ENCODE results near the gene DNAH6.

The DNAH6 gene

GRCh38 chr2:84796798-84797197, 280.5 kb downstream of the DNAH6 start:
- DNase-seq (ENCODE audit: low spot score): no peak

GRCh38 chr2:84797271-84797670, 281.0 kb downstream of the DNAH6 start:
- DNase-seq (ENCODE audit: low spot score): no peak

DNA sequence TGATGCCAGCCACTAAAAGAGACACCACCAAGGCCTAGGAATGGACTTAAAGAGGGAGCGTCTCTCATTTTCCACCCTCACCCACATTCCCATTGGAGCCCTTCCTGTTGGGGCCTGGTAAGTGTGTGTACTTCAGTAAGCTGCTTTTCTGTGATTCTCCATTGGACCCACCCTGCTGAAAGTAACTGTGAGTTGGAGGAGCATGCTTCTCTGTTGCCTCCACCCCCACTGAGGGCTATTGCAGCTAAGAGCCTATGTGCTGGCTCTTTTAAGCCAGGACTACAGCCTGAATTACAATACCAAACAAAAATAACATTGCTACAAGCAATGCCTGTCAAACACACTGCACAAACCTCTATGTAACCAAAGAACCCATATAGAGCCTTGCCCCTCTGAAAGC, 283.5 kb downstream of the DNAH6 start:
- DNase-seq (ENCODE audit: low spot score): no peak

- DNase-seq (ENCODE audit: low spot score): no peak
Measured at GRCh38 chr2:84800194-84800805, 284.0 kb downstream of the DNAH6 start.

DNA sequence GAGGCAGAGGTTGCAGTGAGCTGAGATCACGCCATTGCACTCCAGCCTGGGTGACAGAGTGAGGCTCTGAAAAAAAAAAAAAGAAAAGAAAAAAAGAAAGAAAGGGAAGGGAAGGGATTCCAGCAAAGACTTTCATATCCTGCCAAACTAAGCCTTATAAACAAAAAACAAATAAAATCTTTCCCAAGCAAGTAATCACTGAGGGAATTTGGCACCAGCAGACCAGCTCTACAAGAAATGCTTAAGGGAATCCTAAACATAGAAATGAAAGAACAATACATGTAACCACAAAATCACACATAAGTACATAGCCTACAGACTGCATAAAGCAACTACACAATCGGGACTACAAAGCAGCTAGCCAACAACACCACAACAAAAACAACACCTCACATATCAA, 285.5 kb downstream of the DNAH6 start:
- no peak for DNase-seq (ENCODE audit: low spot score)

DNA sequence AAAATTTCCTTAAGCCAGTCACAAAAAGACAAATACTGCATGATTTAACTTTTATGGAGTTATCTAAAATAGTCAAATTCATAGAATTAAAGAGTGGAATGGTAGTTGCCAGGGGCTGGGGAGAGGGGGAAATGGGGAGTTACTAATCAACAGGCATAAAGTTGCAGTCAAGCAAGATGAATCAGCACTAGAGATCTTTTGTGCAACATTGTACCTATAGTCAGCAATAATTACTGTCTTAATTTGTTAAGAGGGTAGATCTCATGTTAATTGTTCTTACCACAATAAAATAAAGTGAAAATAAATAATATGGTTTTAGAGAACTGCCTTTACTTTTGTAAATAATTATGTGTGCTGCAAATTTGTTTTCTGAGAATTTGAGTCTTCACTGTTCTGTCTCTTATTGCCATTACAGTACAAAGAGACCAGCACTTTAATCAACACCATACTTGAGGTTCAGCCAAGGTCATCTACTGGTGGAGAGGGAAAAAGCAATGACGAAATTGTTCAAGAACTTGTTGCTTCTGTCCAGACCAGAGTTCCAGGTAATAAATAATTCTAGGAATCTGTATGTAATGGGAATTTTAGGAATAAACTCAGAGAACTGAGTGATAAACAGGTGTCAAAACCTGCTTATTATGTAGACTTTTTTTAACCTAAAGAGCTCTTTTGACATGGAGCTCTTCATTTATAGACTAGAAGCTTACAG, 289.1 kb downstream of the DNAH6 start:
- DNase-seq (ENCODE audit: low spot score): no peak

GRCh38 chr2:84807063-84807485, 290.8 kb downstream of the DNAH6 start:
- no peak for DNase-seq (ENCODE audit: low spot score)

DNA sequence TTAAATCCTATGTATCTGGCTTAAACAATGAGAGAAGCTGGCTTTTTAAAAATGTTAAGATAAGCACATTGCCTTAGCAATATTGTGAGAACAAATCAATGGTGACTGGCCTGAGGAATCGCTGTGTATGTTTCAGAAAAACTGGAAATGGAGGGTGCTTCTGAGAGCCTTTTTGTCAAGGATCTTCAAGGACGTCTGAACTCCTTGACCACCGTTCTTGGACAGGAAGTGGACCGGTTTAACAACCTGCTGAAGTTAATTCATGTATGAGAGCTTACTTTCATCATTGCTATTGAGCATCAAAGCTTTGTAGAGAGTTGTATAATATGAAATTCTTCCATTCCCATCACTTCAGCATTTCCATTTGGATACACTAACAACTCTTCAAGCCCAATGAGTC, 292.0 kb downstream of the DNAH6 start:
- no peak for DNase-seq (ENCODE audit: low spot score)

DNA sequence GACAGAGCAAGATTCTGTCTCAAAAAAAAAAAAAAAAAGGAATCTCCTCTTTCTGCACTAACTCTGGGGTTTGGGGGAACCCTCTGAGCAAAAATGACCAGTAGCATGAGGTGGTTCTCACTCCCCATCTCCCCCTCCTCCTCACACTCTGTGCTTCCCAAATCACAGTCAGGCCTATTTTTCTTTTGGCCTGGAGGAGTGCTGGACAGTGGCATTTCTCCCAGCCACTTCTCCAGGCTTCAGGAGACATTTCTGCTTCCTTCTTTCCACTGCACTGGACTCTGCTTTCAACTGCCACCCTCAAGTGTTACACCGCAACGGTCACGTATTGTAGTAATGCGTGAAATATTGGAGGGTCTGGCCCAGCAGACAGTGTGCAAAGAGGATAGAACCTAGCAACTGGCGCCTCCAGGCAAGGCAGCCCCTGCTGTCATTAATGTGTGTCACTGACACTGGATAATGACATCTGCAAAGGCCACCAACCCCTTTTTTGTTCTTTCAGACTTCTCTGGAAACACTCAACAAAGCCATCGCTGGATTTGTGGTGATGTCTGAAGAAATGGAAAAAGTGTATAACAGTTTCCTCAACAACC, 295.6 kb downstream of the DNAH6 start:
- DNase-seq (ENCODE audit: low spot score): no peak

DNA sequence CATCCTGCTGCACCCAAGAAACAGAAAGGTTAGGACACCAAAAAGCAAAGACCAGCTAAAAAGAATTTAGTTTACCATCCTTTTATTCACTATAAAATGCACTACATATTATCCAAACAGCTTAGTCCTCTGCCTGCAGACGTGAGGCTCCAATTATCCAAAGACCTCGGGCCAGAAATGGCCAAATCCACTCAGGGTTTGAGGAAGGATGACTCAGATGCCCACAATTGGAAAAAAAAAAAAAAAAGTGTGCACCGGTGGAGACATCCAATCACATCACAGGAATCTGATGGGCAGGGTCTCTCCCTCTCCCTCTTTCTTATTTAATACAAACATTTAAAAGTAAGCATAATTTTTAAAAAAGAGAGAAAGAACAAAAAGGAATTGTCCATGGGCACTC, 298.8 kb downstream of the DNAH6 start:
- DNase-seq (ENCODE audit: low spot score): no peak

DNA sequence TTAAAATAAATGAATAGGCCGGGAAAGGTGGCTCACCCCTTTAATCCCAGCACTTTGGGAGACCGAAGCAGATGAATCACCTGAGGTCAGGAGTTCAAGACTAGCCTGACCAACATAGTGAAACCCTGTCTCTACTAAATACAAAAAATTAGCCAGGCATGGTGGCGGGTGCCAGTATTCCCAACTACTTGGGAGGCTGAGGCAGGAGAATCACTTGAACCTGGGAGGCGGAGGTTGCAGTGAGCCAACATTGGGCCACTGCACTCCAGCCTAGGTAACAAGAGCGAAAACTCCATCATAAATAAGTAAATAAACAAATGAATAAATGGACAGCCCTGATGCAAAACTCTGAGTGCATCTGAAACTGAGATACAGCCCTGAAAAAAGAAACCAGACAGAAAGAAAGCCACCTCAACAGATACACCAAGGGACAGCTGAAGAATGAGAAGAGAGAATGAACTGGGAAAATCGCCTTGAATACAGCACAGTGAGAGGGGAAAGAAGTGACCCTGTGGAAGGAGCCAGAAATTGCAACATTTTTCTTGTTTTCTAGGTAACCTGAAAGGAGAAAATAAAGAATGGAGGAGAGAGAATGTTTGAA, 300.2 kb downstream of the DNAH6 start:
- DNase-seq (ENCODE audit: low spot score): no peak

- DNase-seq (ENCODE audit: low spot score): no peak
Measured at GRCh38 chr2:84817239-84817655, 300.9 kb downstream of the DNAH6 start.

DNA sequence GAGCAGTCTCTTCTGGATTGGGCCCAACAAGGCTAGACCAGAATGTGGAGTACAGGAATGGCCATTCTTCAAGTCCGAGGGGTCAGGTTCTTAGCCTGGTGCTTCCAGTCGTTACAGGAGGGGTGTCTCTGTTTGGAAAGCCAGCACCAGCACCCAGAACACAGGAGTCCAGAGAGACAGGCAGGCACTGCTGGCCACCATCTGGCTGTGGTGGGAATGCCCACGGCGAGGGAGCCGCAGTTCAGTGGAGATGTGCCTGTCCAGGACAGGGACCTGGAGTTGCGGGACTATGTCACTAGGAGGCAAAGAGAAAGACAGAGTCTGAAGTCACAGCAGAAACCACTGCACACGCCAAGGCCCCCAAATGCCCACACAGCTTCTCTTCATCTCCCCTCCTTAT, 305.5 kb downstream of the DNAH6 start:
- DNase-seq (ENCODE audit: low spot score): no peak

DNA sequence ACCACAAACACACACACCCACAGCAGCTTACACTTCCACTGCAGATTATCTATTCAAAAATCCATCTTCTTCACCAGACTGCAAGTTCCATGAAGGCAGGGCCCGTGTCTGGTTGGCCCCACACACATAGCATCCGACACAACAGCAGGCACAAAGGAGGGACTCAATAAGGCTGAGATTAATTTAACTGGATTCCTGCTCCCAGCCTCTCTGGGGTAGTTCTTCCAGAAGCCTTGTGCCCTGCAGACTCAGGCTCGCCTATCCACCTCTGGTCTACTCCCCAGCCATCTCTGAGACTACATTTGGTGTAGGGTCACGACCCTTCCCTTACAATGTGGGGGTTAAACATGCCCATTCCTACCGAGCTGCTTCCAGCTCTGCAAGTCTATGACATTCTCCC, 306.9 kb downstream of the DNAH6 start:
- no peak for DNase-seq (ENCODE audit: low spot score)

DNA sequence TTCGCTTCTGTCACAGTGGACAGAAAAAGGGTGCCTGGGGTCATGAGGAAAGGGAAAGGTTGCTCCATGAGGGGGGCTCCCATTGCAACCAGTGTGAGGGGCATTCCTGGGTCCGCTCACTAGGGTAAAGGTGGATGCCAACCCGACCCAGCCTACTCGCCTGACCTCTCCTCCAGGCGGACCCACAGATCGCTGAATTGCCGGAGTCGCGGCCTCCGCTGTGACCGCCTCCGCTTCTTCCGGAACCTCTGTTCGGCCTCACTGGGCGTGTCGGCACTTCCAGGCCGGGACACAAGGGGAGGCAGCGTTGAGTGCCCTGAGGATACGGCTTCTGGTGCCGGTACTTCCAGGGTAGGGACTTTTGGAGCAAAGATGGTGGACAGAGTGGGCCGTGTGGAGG, 307.5 kb downstream of the DNAH6 start:
- no peak for DNase-seq (ENCODE audit: low spot score)

GRCh38 chr2:84827978-84828575, 311.8 kb downstream of the DNAH6 start:
- DNase-seq (ENCODE audit: low spot score): no peak

DNA sequence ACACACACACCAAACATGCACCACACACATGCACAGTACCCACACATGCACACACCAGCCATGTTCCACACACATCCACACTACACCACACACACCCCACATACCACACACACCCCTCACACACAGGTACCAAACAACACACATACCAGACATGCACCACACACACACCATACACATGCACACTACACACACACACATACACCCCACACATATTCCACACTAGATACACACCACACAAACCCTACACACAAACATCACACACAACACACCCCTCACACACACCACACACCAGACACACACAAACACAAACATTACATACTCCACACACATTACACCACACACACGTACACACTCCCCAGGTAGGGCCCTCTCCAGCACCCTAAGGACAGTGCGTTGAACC, 313.4 kb downstream of the DNAH6 start:
- DNase-seq (ENCODE audit: low spot score): no peak

DNA sequence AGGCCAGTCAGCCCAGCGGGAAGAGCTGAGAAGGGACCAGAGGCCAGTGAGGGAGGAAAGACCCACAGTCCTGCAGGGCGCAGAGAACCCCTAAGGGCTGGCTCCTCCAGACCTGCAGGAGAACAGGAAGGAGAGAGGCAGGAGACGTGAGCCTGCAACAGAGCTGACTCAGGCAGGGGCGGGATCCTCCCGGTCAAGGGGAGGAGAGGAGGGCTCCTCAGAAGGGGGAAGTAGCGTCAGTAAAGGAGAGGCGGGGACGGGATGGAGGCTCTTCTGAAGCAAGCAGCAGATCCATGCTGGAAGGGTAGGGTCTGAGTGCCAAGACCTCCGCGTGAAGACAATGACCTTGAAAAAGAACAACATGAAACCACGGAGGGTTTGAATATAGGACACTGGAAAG, 313.8 kb downstream of the DNAH6 start:
- DNase-seq (ENCODE audit: low spot score): no peak

DNA sequence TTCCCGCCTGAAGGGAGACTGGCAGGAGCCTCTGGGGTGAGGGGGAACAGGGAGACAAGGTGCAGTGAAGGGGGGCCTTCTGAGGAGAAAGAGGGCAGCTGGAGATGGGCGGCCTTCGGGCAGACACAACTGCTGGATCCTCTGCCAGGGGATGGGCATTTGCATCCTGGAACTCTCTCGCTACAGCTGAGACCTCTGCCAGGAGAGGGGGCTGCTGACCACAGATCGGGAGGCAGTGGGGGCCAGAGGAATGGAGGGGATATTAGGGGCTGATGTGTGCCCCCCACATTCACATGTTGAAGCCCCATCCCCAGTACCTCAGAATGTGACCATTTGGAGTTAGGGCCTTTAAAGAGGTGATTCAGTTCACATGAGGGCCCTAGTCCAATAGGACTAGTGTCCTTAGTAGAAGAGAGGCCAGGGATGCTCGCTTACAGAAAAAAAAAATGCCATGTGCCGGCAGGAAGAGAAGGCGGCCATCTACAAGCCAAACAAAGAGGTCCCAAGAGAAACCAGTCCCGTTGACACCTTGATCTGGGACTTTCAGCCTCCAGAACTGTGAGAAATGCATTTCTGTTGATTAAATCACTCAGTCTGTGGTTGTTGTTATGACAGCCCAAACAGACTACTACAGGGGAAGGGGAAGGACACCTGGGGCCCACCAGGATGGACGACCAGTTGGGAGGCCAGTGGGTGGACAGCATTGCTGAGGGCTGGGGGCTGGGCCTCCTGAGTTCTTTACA, 314.6 kb downstream of the DNAH6 start:
- DNase-seq (ENCODE audit: low spot score): no peak

GRCh38 chr2:84832772-84833461, 316.6 kb downstream of the DNAH6 start:
- DNase-seq (ENCODE audit: low spot score): peak; percentile 37

DNA sequence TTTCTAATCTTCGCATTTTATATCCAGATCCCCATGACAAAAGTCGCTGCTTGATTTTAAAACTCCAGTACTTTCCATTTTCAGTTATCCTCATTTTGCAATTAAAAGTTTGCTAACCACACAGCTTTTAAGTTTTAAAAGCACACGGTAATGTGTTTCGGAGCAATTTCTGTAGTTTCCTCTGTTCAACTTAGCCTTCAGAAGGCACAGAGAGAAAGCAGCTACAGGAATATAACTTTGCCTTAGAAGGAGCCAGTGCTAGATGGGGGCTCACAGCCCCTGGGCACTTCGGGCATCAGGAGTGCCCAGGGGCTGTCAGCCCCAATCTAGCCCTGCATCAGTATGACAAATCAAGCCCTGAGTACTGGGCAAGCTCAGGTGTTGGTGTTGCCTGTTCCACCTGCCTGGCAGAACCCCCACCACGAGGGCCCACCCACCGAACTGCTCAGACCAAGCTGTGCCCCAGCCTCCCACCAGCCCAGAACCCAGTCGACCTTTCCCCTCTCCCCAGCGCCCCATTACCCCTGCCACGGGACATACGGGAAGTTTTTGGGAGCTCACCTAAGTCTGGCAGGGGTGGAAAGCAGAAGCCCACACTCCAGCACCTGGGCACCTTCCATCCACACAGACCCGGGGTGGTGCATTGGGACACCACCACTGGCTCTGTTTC, 317.3 kb downstream of the DNAH6 start:
- no peak for DNase-seq (ENCODE audit: low spot score)
